Measurements from ENCODE around the gene TPPP2.
"Not testable (repeated sequence)": the region's sequence is repeated elsewhere in the genome, so short reads cannot be mapped to it uniquely, and the experiment has no call there.

The TPPP2 gene

DNA sequence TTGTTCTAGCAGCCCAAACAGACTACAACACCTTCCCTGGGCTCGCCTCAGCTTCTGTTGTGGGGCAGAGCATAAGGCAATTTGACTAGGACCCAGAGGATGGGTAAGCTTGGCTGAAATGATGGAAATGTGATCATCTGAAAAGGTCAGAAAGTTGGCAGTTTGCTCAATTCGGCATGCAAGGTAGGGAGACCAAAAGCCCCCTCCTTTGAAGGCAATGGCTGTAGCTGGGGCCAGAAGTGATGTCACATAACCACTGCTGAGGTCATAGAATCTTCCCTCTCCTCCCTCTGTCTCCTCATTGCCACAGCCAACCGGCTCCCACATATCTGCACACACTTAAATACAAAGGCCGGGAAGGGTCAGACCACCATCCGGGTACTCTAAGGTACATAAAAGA, at the start of gene TPPP2:
Gene TPPP2, plus strand, starts transcription at position 301 of the 400 bp plus-strand sequence. CDS start 365 bp downstream, outside the sequence.
- DNase-seq = no peak

GRCh38 chr14:20980906-20981305, 49.1 kb upstream of the TPPP2 start:
- DNase-seq = no peak

- no peak for DNase-seq
Observed at GRCh38 chr14:20982646-20983369, 47.2 kb upstream of the TPPP2 start.

- DNase-seq = not testable (repeated sequence)
Observed at GRCh38 chr14:20985650-20986049, 44.4 kb upstream of the TPPP2 start.

DNA sequence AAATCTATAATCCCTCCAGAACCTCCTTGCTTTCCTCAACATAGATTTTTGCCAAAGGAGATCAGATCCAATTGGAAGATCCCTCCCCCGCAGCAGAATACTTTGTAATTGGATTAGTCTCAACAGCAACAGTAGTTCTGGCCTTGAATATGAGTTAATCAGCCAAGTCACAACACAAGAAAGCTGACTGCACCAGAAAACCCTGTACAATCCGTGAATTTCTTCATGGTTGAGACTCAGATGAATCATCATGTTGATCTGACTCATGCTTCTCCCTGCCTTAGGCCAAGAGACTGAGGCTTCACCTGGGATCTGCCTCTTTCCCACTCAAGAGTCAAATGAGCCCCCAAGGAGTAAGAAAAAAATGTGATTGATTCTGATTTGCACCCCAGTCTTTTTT, 43.2 kb upstream of the TPPP2 start:
- peak; percentile 60 for DNase-seq

- DNase-seq = no peak
Observed at GRCh38 chr14:20988717-20989470, 41.1 kb upstream of the TPPP2 start.

DNA sequence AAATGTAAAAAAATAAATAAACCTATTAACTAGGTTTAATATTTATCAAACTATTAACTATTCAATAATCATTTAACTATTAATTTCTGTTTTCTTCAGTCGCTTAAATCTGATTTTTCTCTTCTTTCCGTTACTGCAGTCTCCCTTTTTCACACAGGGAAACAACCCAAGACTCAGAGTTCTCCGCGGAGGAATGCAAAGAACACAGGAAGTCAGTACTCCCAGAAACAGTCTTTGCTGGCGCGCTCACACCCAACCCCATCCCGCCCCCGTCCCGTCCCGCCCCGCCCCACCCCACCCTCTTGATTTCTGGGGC, 40.6 kb upstream of the TPPP2 start:
- DNase-seq = no peak

GRCh38 chr14:20989787-20990600, 40.0 kb upstream of the TPPP2 start, which contains the start of gene METTL17:
Gene METTL17, plus strand, starts transcription at chr14:20989980. Its CDS starts 23 bp downstream, at chr14:20990003.
- peak; percentile 96 for DNase-seq

DNA sequence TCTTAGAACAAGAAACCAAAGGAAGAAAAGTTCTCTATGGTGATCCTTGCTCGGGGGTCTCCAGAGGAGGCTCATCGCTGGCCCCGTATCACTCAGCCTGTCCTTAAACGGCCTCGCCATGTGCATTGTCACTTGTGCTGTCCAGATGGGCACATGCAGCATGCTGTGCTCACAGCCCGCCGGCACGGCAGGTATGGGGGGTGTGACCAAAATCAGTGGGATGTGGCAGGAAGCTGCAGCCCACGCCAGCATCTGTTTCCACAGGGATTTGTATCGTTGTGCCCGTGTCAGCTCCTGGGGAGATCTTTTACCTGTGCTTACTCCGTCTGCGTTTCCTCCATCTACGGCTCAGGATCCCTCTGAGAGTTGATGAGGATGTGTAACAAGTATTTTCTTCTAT, 33.5 kb upstream of the TPPP2 start:
- no peak for DNase-seq

GRCh38 chr14:20997115-20997514, 32.9 kb upstream of the TPPP2 start:
- no peak for DNase-seq

DNA sequence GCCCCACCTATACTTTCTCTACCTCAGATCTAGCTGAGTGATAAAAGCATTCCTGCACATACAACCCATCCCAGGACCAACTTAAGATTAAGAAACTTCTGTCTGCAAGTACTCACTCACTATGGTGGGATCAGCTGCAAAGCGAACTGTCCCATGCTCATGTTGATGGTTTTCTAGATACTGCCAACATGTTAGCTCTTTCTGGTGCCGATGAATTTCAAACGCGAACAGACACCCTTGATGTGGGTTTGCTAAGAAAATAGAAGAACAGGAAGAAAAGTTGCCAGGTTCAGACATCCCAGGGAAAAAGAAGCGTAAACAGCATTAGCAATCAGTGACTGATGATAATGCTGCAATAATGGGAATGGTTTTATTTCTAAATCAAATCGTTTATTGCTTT, 32.5 kb upstream of the TPPP2 start:
- no peak for DNase-seq

DNA sequence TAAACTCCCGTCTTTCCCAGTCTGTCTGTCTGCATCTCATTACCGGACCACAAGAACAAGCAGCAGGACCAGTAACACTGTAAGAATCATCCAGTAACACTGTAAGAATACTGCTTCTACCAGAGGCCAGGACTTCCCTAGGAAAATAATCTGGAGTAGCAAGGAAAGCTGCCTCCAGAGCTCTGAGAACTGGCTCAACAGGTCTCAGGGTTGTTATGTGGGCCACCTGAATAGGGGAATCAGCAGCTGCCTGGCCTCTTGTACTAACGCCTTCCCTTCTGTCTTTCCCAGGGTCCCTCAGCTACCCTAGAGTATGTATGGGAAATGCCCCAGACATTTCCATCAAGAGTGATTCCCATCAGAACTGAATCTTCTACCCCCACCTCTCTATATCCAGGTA, 31.9 kb upstream of the TPPP2 start:
- DNase-seq = no peak

DNA sequence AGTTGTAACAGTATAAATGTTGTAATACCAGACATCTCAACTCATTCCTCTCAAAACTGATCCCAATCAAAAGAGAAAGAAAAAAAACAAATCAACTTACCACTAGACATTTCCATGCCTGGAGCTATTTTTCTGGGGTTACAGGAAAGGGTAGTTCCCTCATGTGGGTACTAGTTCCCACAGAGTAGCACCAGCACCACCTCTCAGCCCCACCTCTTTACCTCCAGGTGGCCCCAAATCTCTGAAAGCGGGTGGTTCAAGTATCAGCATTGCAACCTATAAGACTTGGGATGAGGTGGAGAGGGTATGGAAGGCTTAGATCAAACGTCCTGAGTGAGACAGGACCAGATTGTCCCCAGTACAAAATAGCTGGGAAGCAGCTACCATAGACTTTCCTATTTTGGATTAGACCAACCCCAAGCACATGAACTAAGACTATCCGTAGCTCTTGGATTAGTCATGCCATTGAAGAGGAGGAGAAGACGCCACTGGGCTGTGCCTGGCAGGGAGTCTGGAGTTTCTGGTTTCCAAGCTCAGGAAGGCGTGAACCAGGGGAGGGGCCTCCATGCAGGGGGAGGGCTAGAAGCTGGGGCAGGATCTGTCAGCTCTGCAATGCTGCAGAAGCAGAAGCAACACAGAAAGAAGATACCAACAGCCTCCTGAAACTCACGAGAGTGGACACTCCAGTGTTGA, 31.2 kb upstream of the TPPP2 start, which contains the start of gene SLC39A2:
Gene SLC39A2, plus strand, starts transcription at position 620 of the 693 bp plus-strand sequence. CDS start 154 bp downstream, outside the sequence.
- DNase-seq = no peak

DNA sequence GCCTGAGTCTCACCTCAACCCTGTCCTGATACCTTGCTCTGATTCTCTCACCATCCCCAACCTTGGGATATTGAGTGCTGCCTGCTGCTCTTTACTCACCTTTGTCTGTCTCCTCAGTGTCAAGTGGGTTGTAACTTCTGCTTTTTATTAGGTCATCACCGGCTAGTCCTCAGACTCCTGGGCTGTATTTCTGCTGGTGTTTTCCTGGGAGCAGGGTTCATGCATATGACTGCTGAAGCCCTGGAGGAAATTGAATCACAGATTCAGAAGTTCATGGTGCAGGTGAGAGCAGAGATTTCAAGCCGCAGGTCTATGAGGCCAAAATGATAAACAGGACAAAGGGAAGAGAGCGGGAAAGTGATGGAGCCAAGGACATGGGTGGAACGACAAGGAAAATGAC, 30.4 kb upstream of the TPPP2 start:
- no peak for DNase-seq

- no peak for DNase-seq
Observed at GRCh38 chr14:21001218-21001617, 28.8 kb upstream of the TPPP2 start.

- DNase-seq = no peak
Observed at GRCh38 chr14:21003788-21004346, 26.1 kb upstream of the TPPP2 start.

DNA sequence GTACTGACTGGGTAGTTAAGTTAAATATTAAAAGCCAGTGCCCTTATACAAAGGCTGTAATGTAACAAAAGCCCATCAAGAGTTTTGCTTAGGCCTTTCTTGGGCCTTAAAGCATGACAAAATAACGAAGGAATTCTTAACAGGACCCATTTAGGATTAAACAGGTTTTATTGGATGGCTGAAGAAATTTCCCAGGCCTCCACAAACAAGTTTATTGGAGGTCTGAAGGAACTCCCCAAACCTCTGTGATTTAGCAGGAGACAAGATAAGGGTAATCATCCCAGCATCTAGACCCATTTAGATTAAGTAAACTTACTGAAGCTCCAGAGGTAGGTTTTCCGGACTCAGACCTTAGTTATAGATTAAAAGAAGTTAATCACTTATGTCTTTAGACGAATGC, 20.3 kb upstream of the TPPP2 start:
- DNase-seq = not testable (repeated sequence)

GRCh38 chr14:21011136-21011535, 18.9 kb upstream of the TPPP2 start:
- DNase-seq = no peak

DNA sequence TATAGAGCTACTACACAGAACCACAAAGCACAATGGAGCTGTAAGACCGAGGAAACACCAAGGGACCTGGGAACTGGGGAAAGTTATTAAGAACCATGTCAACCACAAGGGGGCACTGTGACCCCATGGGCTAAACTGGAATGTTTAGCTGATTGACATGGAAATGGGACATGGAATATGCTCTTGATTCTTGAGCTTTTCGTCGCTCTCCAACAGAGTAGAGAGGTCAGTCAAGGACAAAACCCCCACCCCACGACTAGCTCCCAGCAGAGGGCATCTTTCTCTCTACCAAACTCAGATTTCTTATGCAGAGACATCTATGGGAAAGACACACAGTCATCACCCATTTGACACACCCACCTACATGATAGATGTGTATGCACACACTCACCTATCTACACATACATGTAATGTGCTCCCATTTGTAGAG, 15.2 kb upstream of the TPPP2 start:
- DNase-seq = peak; percentile 81

DNA sequence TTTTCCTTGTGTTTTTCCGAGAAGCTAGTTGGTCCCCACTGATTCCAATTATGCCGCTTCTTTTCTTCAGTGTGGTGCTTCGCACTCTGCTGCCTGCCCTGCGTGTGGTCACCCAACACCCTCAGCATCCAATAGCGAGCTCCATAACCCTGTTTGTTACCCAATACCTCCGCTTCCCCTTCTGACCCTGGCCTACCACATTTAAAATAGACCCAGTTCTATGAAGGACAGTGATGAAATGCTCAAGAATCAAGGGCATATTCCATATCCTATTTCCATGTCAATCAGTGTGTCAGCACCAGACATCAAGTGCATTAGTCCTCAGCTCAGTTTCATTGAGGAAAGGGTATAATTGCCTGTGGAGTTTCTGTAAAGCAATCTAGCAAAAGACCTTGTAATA, 14.7 kb upstream of the TPPP2 start:
- DNase-seq = no peak

- no peak for DNase-seq
Observed at GRCh38 chr14:21016413-21017190, 13.4 kb upstream of the TPPP2 start.

All from activated CD4-positive, alpha-beta T cell treated with anti-CD3 and anti-CD28 coated beads, Interleukin-2, Interleukin-6, amounts not matched to agents 100 ng/mL and 50 ng/mL, durations not matched to agents 16 hours and 8 hours (primary cell).